Sciatic nerve (tissue), 2 donors: Measurements from ENCODE around the gene ZNF629. TPM values are rescaled to one million over a fixed set of nuclear protein-coding genes. Genes with fewer than 3 reads are reported as not detected.
"Not testable (repeated sequence)": the region's sequence is repeated elsewhere in the genome, so short reads cannot be mapped to it uniquely, and the experiment has no call there.

Experiments
- ATAC-seq: fragments of 200-7000 bp; cut with Tn5 transposase; one replicate; pipeline ENCODE4 v1.9.1; 2020; ENCODE audit warnings: mild to moderate bottlenecking, moderate library complexity
- DNase-seq: peaks from one replicate; pipeline ENCODE4 v3.0.0-alpha.2; 2020; ENCODE audit warnings: low spot score
- intact Hi-C: fragments of 100-400 bp; cut with DNase I; formaldehyde crosslinking; loops from one replicate; pipeline ENCODE4 v1.14.2; 2022
- total RNA-seq: library from RNA; stranded (reverse); fragmentation: NEBNext Ultra II Directional; extraction: Animal tissue kit (Norgen Biotek cat#: 25700); gene quantifications from one replicate; pipeline ENCODE4 v1.2.1, GENCODE V29; 2021
- donor health status: DM: no; HTN: no; CAD: no.
- donor health status: DM: no; HTN: no; CAD: no.

The ZNF629 gene
- total RNA-seq: 14.0 TPM

GRCh38 chr16:30786936-30787612, at the start of gene ZNF629:
ZNF629 (minus strand) TSS chr16:30787205; CDS start chr16:30784482, 2,723 bp downstream.
- intact Hi-C loops: no loop called here
- peak; percentile 91 for ATAC-seq
- DNase-seq: peak; percentile 84

GRCh38 chr16:30834130-30834740, 47.2 kb upstream of the ZNF629 start:
- no peak for ATAC-seq
- no peak for DNase-seq
- intact Hi-C loops: no loop called here

GRCh38 chr16:30830072-30830417, 43.0 kb upstream of the ZNF629 start:
- intact Hi-C loops: no loop called here
- ATAC-seq (no peak), DNase-seq (no peak)

- no peak for ATAC-seq
- intact Hi-C loops: no loop called here
- no peak for DNase-seq
Observed at GRCh38 chr16:30829130-30830071, 42.4 kb upstream of the ZNF629 start.

GRCh38 chr16:30821891-30822290, 34.9 kb upstream of the ZNF629 start:
- intact Hi-C loops: no loop called here
- ATAC-seq (no peak), DNase-seq (no peak)

GRCh38 chr16:30821441-30821840, 34.4 kb upstream of the ZNF629 start:
- DNase-seq, ATAC-seq, intact Hi-C loops: not testable (repeated sequence)

- ATAC-seq: no peak
- DNase-seq: no peak
- intact Hi-C loops: no loop called here
Observed at GRCh38 chr16:30820952-30821421, 34.0 kb upstream of the ZNF629 start.

- intact Hi-C loops: no loop called here
- DNase-seq (no peak), ATAC-seq (no peak)
Observed at GRCh38 chr16:30816769-30817168, 29.8 kb upstream of the ZNF629 start.

GRCh38 chr16:30813821-30814189, 26.8 kb upstream of the ZNF629 start:
- DNase-seq (no peak), ATAC-seq (no peak)
- intact Hi-C loops: no loop called here

GRCh38 chr16:30809675-30810074, 22.7 kb upstream of the ZNF629 start:
- ATAC-seq, DNase-seq: not testable (repeated sequence)
- intact Hi-C loops: loop anchor here (10.0 kb wide), 1 partner anchor 95 kb away; no protein-coding TSS in a partner anchor

GRCh38 chr16:30808890-30809426, 22.0 kb upstream of the ZNF629 start:
- DNase-seq, ATAC-seq: not testable (repeated sequence)
- intact Hi-C loops: loop anchor here (10.0 kb wide), 1 partner anchor 94 kb away; no protein-coding TSS in a partner anchor

GRCh38 chr16:30808146-30808545, 21.1 kb upstream of the ZNF629 start:
- no peak for ATAC-seq
- intact Hi-C loops: loop anchor here (10.0 kb wide), 1 partner anchor 93 kb away; no protein-coding TSS in a partner anchor
- no peak for DNase-seq

- DNase-seq (peak; percentile 92), ATAC-seq (peak; percentile 98)
- intact Hi-C loops: loop anchor here (10.0 kb wide), 1 partner anchor 91 kb away; no protein-coding TSS in a partner anchor
Observed at GRCh38 chr16:30805370-30806169, 18.6 kb upstream of the ZNF629 start.

- intact Hi-C loops: loop anchor here (10.0 kb wide), 1 partner anchor 90 kb away; no protein-coding TSS in a partner anchor
- ATAC-seq: peak; percentile 6
Observed at GRCh38 chr16:30805056-30805369, 18.0 kb upstream of the ZNF629 start.

GRCh38 chr16:30802936-30803335, 15.9 kb upstream of the ZNF629 start:
- ATAC-seq: no peak
- DNase-seq: no peak
- intact Hi-C loops: loop anchor here (10.0 kb wide), 1 partner anchor 88 kb away; no protein-coding TSS in a partner anchor

More at GRCh38 chr16:30805056-30805369, 18.0 kb upstream of the ZNF629 start:
- DNase-seq: no peak

GRCh38 chr16:30797670-30798309, 10.8 kb upstream of the ZNF629 start:
- intact Hi-C loops: no loop called here
- ATAC-seq (no peak), DNase-seq (no peak)

GRCh38 chr16:30794634-30795033, 7.6 kb upstream of the ZNF629 start:
- intact Hi-C loops: no loop called here
- DNase-seq: no peak
- ATAC-seq: no peak
